Astrocyte (in vitro differentiated cells and primary cell): Measurements from ENCODE around the gene ORAI3.

Source experiments
- EZH2 ChIP-seq: IDR thresholded peaks from 2 replicates; pipeline ENCODE4 v1.6.1; 2012; ENCODE audit warnings: mild to moderate bottlenecking, low read length, inconsistent platforms; ENCODE audit not compliant: insufficient read depth
- TF ChIP-seq, protein P1 (sequence below): IDR thresholded peaks from 2 replicates; pipeline ENCODE4 v1.5.1; 2011; ENCODE audit warnings: low read depth, mild to moderate bottlenecking, inconsistent platforms, low read length, moderate library complexity; ENCODE audit not compliant: insufficient read depth

DNA sequence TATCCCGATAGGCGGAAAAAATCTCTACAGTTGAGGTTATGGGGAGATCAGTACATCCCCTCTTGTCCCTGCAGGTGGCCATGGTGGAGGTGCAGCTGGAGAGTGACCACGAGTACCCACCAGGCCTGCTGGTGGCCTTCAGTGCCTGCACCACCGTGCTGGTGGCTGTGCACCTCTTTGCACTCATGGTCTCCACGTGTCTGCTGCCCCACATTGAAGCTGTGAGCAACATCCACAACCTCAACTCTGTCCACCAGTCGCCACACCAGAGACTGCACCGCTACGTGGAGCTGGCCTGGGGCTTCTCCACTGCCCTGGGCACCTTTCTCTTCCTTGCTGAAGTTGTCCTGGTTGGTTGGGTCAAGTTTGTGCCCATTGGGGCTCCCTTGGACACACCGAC, 4.2 kb downstream of the ORAI3 start:
- TF ChIP-seq, protein P1, sequence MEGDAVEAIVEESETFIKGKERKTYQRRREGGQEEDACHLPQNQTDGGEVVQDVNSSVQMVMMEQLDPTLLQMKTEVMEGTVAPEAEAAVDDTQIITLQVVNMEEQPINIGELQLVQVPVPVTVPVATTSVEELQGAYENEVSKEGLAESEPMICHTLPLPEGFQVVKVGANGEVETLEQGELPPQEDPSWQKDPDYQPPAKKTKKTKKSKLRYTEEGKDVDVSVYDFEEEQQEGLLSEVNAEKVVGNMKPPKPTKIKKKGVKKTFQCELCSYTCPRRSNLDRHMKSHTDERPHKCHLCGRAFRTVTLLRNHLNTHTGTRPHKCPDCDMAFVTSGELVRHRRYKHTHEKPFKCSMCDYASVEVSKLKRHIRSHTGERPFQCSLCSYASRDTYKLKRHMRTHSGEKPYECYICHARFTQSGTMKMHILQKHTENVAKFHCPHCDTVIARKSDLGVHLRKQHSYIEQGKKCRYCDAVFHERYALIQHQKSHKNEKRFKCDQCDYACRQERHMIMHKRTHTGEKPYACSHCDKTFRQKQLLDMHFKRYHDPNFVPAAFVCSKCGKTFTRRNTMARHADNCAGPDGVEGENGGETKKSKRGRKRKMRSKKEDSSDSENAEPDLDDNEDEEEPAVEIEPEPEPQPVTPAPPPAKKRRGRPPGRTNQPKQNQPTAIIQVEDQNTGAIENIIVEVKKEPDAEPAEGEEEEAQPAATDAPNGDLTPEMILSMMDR: no peak
- no peak for TF ChIP-seq EZH2
